NCI-H2227 treated with DMSO at 0.1 percent for 48 hours (cell line): ENCODE results near the gene GH2.
"Not testable (repeated sequence)": the region's sequence is repeated elsewhere in the genome, so short reads cannot be mapped to it uniquely, and the experiment has no call there.

Source experiments
- DNase-seq: peaks from one replicate; lab custom pipeline; 2025; lab: John Stamatoyannopoulos, UW

Gene GH2

GRCh38 chr17:63874061-63874626 lies 7.6 kb downstream of the GH2 start:
- DNase-seq = not testable (repeated sequence)

- DNase-seq = not testable (repeated sequence)
These were observed 8.2 kb downstream of the GH2 start, which contains the start of gene CSH2 for GRCh38 chr17:63873577-63873976. TSS of gene CSH2 (minus strand) at chr17:63873677. CDS start at chr17:63873614, 63 bp downstream.

- DNase-seq = not testable (repeated sequence)
These were observed 9.9 kb downstream of the GH2 start for GRCh38 chr17:63871646-63872365.

GRCh38 chr17:63870292-63870665 lies 11.5 kb downstream of the GH2 start:
- not testable (repeated sequence) for DNase-seq

GRCh38 chr17:63869491-63870291 lies 12.1 kb downstream of the GH2 start:
- DNase-seq = not testable (repeated sequence)

GRCh38 chr17:63866625-63867024 lies 15.1 kb downstream of the GH2 start:
- not testable (repeated sequence) for DNase-seq

GRCh38 chr17:63859257-63859656 lies 22.5 kb downstream of the GH2 start:
- DNase-seq = no peak

GRCh38 chr17:63856425-63856824 lies 25.3 kb downstream of the GH2 start:
- not testable (repeated sequence) for DNase-seq

- DNase-seq = no peak
These were observed 26.6 kb downstream of the GH2 start for GRCh38 chr17:63855185-63855584.

GRCh38 chr17:63854709-63855108 lies 27.0 kb downstream of the GH2 start:
- no peak for DNase-seq

- no peak for DNase-seq
These were observed 28.5 kb downstream of the GH2 start for GRCh38 chr17:63853260-63853659.

GRCh38 chr17:63850401-63850800 lies 31.3 kb downstream of the GH2 start:
- no peak for DNase-seq

- DNase-seq = no peak
These were observed 32.7 kb downstream of the GH2 start for GRCh38 chr17:63848834-63849689.

GRCh38 chr17:63847525-63848249 lies 34.1 kb downstream of the GH2 start:
- no peak for DNase-seq

- DNase-seq = no peak
These were observed 36.2 kb downstream of the GH2 start for GRCh38 chr17:63845509-63845908.

GRCh38 chr17:63843910-63844677 lies 37.6 kb downstream of the GH2 start:
- DNase-seq = no peak

GRCh38 chr17:63843387-63843888 lies 38.3 kb downstream of the GH2 start:
- DNase-seq = not testable (repeated sequence)

GRCh38 chr17:63842540-63843386 lies 39.0 kb downstream of the GH2 start, which contains the start of gene SMARCD2:
TSS of gene SMARCD2 (minus strand) at chr17:63842685. CDS start at chr17:63842674, 11 bp downstream.
- peak; percentile 95 for DNase-seq

- no peak for DNase-seq
These were observed 39.6 kb downstream of the GH2 start for GRCh38 chr17:63842173-63842539.
